HG02798 (cell line): ENCODE data around the gene CAMTA1.
"Not testable (repeated sequence)": the region's sequence is repeated elsewhere in the genome, so short reads cannot be mapped to it uniquely, and the experiment has no call there.

Source experiments
- ATAC-seq: cut with Tn5 transposase; IDR thresholded peaks from one replicate; pipeline ENCODE4 v1.9.1; 2021; ENCODE audit warnings: mild to moderate bottlenecking; ENCODE audit not compliant: unreplicated experiment, poor library complexity

CAMTA1 gene

GRCh38 chr1:7587773-7588456, 802.7 kb downstream of the CAMTA1 start:
- ATAC-seq = no peak

GRCh38 chr1:7588457-7588827, 803.2 kb downstream of the CAMTA1 start:
- no peak for ATAC-seq

DNA sequence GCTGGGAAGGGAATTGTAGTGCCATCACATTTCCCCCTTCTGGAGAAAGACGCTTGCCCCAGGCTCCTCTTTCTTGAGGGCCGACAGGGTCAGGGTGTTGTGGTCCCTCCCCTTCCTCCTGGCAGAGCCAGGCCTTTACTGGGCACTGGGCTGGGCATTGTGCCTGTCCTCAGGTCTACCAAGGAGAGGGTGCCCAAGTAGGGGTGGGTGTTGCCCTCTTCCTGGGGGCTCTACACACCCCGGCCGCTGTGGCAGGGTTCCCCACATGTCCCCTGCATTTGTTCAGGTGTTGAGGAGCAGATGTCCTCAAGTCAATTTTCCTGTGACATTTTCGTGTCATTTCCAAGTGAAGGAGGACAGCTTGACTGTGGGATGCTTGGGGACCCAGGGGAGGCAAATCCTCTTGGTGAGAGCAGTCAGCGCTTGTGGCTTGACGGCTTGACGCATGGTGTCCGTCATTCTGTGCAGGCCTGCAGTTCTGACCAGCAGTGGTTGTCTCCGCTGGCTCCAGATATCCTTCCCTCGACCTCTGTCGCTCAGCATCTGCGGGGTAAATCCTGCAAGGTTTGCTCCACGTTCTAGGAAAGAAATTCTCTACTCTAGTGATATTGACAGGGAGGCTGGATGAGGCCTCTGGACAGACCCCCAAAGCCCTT, 804.0 kb downstream of the CAMTA1 start:
- ATAC-seq = no peak

DNA sequence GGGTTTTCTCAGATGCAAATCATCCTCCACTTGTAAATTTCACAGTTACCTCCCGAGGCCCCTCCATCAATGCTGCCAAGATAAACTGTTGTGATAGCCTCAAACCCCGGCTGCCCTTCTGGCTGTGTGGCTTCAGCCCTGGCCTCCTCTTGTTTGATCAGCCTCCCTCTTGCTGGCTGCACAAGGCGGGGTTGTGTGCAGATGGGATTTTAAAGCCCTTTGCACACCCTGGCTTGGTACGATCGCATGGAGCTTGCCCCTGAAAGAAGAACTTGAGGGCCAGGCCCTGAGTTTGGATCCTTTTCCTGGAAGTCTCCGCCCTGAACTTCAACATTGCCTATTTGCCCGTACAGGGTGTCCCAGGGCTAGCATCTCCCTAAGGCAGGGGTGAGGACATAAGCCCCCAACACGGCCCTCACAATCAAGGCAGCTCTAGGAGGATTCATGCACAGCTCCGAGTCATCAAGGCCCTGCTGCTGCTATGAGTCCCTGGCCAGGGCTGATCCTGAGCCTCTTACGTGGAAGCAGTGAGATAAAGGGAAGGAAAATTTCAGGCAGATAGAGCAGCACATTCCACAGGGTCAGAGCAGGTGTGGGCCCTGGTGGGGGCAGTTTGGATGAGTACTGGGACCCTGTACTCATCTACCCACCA, 804.6 kb downstream of the CAMTA1 start:
- ATAC-seq = no peak

DNA sequence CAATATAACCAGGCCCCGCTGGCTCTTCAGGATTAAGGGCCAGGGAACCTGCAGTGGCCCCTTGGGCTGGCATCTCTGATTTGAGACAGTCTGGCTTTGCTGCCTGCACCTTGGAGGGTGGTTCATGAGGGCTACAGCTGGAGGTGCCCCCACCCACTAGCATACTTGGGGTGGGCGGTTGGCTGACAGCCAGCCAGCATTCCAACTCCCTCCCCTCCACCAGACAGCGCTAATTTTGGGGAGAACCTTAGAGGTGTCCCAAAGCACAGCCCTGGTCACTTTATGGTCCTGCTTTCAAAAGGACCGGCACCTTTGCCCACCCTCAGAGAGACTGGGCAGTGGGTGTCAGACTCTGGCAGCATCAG, 805.2 kb downstream of the CAMTA1 start:
- no peak for ATAC-seq

DNA sequence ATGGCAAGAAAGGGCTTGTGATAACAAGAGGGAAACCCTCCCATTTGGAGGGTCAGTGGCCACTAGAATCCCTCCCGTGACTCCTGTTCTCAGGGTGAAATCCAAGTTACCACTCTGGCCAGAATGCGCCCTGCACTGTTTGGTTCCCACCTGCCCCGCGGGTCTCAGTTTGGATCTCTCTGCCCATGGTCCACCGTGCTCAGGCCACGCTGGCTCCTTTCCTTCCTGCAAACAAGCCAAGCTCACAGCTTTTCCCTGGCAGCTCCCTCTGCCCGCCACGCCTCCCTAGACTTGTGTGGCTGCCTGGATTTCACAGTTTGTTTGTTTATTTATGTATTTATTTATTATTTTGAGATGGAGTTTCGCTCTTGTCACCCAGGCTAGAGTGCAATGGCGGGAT, 806.3 kb downstream of the CAMTA1 start:
- ATAC-seq = no peak

- ATAC-seq = no peak
Observed at GRCh38 chr1:7592120-7592798, 807.0 kb downstream of the CAMTA1 start.

GRCh38 chr1:7594002-7594713, 808.9 kb downstream of the CAMTA1 start:
- no peak for ATAC-seq

- no peak for ATAC-seq
Observed at GRCh38 chr1:7594714-7595295, 809.6 kb downstream of the CAMTA1 start.

GRCh38 chr1:7595336-7595735, 810.1 kb downstream of the CAMTA1 start:
- no peak for ATAC-seq

- ATAC-seq = no peak
Observed at GRCh38 chr1:7596126-7596965, 811.1 kb downstream of the CAMTA1 start.

DNA sequence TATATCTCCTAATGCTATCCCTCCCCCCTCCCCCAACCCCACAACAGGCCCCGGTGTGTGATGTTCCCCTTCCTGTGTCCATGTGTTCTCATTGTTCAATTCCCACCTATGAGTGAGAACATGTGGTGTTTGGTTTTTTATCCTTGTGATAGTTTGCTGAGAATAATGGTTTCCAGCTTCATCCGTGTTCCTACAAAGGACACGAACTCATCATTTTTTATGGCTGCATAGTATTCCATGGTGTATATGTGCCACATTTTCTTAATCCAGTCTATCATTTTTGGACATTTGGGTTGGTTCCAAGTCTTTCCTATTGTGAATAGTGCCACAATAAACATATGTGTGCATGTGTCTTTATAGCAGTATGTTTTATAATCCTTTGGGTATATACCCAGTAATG, 812.8 kb downstream of the CAMTA1 start:
- ATAC-seq = not testable (repeated sequence)

DNA sequence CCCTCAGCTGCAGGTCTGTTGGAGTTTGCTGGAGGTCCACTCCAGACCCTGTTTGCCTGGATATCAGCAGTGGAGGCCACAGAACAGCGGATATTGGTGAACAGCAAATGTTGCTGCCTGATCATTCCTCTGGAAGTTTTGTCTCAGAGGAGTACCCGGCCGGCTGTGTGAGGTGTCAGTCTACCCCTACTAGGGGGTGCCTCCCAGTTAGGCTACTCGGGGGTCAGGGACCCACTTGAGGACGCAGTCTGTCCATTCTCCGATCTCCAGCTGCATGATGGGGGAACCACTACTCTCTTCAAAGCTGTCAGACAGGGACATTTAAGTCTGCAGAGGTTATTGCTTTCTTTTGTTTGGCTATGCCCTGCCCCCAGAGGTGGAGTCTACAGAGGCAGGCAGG, 819.7 kb downstream of the CAMTA1 start:
- not testable (repeated sequence) for ATAC-seq

- no peak for ATAC-seq
Observed at GRCh38 chr1:7606096-7606495, 820.8 kb downstream of the CAMTA1 start.

- ATAC-seq = no peak
Observed at GRCh38 chr1:7607097-7607496, 821.8 kb downstream of the CAMTA1 start.

GRCh38 chr1:7608628-7609305, 823.5 kb downstream of the CAMTA1 start:
- ATAC-seq = no peak

DNA sequence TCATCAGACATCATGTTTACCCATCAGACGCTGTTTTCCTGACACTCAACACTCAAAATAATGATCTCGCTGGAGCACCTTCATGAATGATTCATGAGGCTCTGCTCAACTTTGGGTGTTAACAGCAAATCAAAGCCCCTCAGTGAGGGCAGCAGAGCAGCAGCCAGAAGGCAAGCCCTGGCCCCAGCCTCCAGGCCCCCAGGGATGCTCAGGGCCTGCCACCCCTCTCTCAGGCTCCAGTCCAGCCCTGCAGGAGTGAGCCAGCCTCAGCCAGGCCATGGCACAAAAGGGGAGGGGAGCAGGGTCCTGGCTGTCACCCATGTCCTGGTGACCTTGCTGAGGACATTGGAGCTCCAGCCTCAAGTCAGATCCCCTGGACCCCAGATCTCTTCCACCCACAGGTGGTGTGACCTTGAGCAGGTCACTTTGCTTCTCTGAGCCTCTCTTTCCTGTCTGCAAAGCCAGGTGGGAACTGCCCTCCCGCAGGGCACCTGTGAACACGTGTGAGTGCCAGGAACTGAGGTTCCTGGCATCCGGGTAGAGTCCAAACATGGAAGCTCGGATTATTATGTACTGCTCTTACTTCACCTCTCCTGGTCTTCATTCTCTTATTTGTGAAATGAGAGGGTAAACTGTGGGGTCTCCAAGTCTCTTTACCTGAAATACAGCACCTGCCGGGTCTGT, 824.2 kb downstream of the CAMTA1 start:
- ATAC-seq = no peak

GRCh38 chr1:7610106-7610731, 825.0 kb downstream of the CAMTA1 start:
- no peak for ATAC-seq
